ENCODE results near the gene VAMP5.

DNA sequence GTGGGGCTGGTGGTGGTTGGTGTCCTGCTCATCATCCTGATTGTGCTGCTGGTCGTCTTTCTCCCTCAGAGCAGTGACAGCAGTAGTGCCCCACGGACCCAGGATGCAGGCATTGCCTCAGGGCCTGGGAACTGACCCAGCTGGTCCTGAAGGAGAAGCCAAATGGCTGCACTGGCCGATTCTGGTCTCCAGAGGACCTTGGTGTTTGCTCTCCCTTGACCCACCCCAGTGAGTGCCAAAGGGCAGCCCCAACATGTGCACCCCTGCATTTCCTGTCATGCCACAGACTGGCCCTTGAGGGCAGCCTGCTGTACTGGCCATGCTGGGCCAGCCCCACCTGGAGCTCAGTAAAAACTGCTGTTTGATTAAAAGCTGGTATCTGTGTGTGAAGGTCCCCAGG lies 8.8 kb downstream of the VAMP5 start:
- no peak for TF ChIP-seq CTCF (conservative IDR thresholded peaks at IDR 0.05)
- no peak for TF ChIP-seq ZFX (IDR thresholded peaks at IDR 0.05)
